Sigmoid colon (tissue), 7 donors: ENCODE data around the gene ASH1L. TPM values are rescaled to one million over a fixed set of nuclear protein-coding genes. Genes with fewer than 3 reads are reported as not detected.
"Not testable (repeated sequence)": the region's sequence is repeated elsewhere in the genome, so short reads cannot be mapped to it uniquely, and the experiment has no call there.

ENCODE experiments used
- DNase-seq: peaks from one replicate; pipeline ENCODE4 v3.0.0-alpha.2; 2019
- H3K27ac ChIP-seq, 4 donors: fragments of 200-600 bp; sonication (generic); one replicate each; pipeline ENCODE4 v1.5.1; 2016 to 2019; ENCODE audit warnings: mild to moderate bottlenecking in 1 of 4
- H3K27me3 ChIP-seq, 3 donors: fragments of 200-600 bp; sonication (generic); one replicate each; pipeline ENCODE4 v1.5.1; 2019; ENCODE audit warnings: mild to moderate bottlenecking in 1 of 3
- H3K36me3 ChIP-seq, 4 donors: fragments of 200-600 bp; sonication (generic); one replicate each; pipeline ENCODE4 v1.5.1; 2016 to 2019
- H3K4me1 ChIP-seq, 4 donors: fragments of 200-600 bp; sonication (generic); one replicate each; pipeline ENCODE4 v1.5.1; 2017 to 2019
- H3K4me3 ChIP-seq, 4 donors: fragments of 200-600 bp; sonication (generic); one replicate each; pipeline ENCODE4 v1.5.1; 2017 to 2019; ENCODE audit warnings: mild to moderate bottlenecking in 2 of 4, moderate library complexity in 1 of 4
- H3K9me3 ChIP-seq, 4 donors: fragments of 200-600 bp in 3 of 4; sonication (generic) in 3 of 4; one replicate each; pipeline versions ENCODE4 v1.5.1 to v1.6.1; 2013 to 2019
- CTCF ChIP-seq, 4 experiments: fragments of 450-650 bp in 3 of 4; fragments of 200-600 bp in 1 of 4; IDR thresholded peaks; one replicate each; pipeline ENCODE4 v1.5.1; 2016 to 2019; ENCODE audit warnings: antibody characterized with exemption in 4 of 4, mild to moderate bottlenecking in 3 of 4, moderate library complexity in 2 of 4
- EP300 ChIP-seq, 4 donors: sonication (generic); formaldehyde crosslinking; IDR thresholded peaks; one replicate each; pipeline ENCODE4 v1.6.1; 2017; ENCODE audit warnings: antibody characterized with exemption in 4 of 4
- POLR2A ChIP-seq, 2 donors: fragments of 450-650 bp; IDR thresholded peaks; one replicate each; pipeline ENCODE4 v1.6.1; 2016; ENCODE audit warnings: antibody characterized with exemption in 2 of 2, mild to moderate bottlenecking in 2 of 2, moderate library complexity in 2 of 2
- POLR2AphosphoS5 ChIP-seq, 4 donors: sonication (generic); formaldehyde crosslinking; IDR thresholded peaks; one replicate each; pipeline ENCODE4 v1.6.1; 2017; ENCODE audit warnings: antibody characterized with exemption in 4 of 4
- WGBS, 2 donors: extraction: QIAGEN DNeasy Blood & Tissue Kit; methylation state at CpG; one replicate each; pipeline ENCODE4 v1.1.7; 2013; 5-methylcytosine and 5-hydroxymethylcytosine counted together
- intact Hi-C: fragments of 100-400 bp; cut with DNase I; formaldehyde crosslinking; loops from one replicate; pipeline ENCODE4 v1.15.1; 2023
- polyA plus RNA-seq, 3 donors: library from polyadenylated mRNA; stranded (reverse); fragments of 200-250 nt; gene quantifications; one replicate each; pipeline ENCODE4 v1.2.3, GENCODE V29; 2013
- total RNA-seq, 4 donors: library from RNA; depleted of rRNA; stranded (reverse); fragments of >200 nt; gene quantifications; one replicate each; pipeline ENCODE4 v1.1.0, GENCODE V29; 2016
- donor health status: healthy with polysubstance abuse.
- donor health status: Bipolar disorder and iron deficiency.
- donor health status: healthy.

ASH1L gene, protein sequence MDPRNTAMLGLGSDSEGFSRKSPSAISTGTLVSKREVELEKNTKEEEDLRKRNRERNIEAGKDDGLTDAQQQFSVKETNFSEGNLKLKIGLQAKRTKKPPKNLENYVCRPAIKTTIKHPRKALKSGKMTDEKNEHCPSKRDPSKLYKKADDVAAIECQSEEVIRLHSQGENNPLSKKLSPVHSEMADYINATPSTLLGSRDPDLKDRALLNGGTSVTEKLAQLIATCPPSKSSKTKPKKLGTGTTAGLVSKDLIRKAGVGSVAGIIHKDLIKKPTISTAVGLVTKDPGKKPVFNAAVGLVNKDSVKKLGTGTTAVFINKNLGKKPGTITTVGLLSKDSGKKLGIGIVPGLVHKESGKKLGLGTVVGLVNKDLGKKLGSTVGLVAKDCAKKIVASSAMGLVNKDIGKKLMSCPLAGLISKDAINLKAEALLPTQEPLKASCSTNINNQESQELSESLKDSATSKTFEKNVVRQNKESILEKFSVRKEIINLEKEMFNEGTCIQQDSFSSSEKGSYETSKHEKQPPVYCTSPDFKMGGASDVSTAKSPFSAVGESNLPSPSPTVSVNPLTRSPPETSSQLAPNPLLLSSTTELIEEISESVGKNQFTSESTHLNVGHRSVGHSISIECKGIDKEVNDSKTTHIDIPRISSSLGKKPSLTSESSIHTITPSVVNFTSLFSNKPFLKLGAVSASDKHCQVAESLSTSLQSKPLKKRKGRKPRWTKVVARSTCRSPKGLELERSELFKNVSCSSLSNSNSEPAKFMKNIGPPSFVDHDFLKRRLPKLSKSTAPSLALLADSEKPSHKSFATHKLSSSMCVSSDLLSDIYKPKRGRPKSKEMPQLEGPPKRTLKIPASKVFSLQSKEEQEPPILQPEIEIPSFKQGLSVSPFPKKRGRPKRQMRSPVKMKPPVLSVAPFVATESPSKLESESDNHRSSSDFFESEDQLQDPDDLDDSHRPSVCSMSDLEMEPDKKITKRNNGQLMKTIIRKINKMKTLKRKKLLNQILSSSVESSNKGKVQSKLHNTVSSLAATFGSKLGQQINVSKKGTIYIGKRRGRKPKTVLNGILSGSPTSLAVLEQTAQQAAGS (N-terminal part only)
- total RNA-seq (10 to 100 TPM; 62.4 to 70.6 (median 67.5) TPM), polyA plus RNA-seq (10 to 100 TPM in 1 of 3 donors, 1 to 10 TPM in 2; 4.2 to 14.6 (median 4.4) TPM)

DNA sequence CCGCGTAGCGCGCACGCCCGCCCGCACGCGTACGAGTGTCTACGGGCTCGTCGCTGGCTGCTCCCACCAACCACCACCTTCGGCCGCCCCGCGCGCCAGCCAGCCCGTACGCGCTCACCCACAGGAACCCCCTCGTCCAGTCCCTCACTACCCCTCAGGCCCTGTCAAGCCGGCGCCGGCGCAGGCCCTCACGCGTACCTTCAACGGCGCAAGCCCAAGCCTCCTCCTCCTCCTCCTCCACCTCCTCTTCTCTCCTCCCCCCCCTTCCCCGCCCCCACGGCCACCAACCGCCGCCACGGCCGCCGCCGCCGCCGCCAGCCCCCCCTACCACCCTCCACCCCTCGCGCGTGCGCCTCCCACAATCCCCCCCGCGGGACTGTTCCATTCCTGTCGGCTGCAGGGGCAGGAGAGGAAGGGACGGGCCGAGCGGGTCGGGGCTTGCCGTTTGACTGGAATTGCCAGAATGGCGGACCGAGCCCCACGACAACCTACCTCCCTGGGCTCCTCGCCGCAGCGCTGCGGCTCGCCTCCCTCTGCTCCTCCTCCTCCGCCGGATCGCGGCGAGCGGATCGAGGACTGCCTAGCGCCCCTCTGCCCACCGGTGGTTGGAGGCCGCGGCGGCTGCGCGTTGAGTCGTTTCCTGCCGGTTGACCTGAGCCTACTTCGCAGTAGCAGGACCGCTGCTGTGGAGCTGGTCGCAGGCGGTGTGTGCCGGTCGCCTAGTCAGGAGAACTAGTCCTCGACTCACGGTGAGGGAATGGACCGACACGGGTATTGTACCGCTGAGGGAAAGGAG is at the start of gene ASH1L:
Gene ASH1L, minus strand, starts transcription at position 223 of the 796 bp plus-strand sequence. CDS start 41,284 bp downstream, outside the sequence.
- Histone ChIP-seq H3K36me3 (no peaks in the 10 kb centered on the region), H3K27ac (peak within 1 kb of the TSS; percentile 92 to 97 (median 97)), H3K9me3 (no peaks in the 10 kb centered on the region), H3K27me3 (no peaks in the 10 kb centered on the region), H3K4me1 (peaks cover 0 to 46% (median 42%) of the 10 kb centered on the region in 4 donors), H3K4me3 (peak within 1 kb of the TSS; percentile 73 to 98 (median 88))
- peak; percentile 96 for DNase-seq
- intact Hi-C loops, result no loop called here
- TF ChIP-seq POLR2AphosphoS5 (IDR thresholded peaks at IDR 0.05), result peak; percentile 96 to 98 (median 96)
- no peak for TF ChIP-seq EP300 (IDR thresholded peaks at IDR 0.05)
- TF ChIP-seq CTCF (IDR thresholded peaks at IDR 0.05), result peak in 1 of 4 experiments; percentile 18
- TF ChIP-seq POLR2A (IDR thresholded peaks at IDR 0.05), result peak; percentile 95
- 0 to 1% methylated on average over 87 of the region's 87 CpGs for WGBS, 2 donors

GRCh38 chr1:155610257-155610647 is 47.6 kb upstream of the ASH1L start:
- Histone ChIP-seq H3K4me3 (peak overlapping the region in 3 of 4 donors; percentile 54 to 66 (median 63)), H3K36me3 (peaks cover 0 to 13% (median 8%) of the 10 kb centered on the region in 4 donors), H3K27ac (peak overlapping the region in 1 of 4 donors; percentile 71)
- DNase-seq, H3K27me3 ChIP-seq, H3K9me3 ChIP-seq, H3K4me1 ChIP-seq, intact Hi-C loops: not testable (repeated sequence)
- 0% methylated on average over 5 of the region's 33 CpGs for WGBS, 2 donors

DNA sequence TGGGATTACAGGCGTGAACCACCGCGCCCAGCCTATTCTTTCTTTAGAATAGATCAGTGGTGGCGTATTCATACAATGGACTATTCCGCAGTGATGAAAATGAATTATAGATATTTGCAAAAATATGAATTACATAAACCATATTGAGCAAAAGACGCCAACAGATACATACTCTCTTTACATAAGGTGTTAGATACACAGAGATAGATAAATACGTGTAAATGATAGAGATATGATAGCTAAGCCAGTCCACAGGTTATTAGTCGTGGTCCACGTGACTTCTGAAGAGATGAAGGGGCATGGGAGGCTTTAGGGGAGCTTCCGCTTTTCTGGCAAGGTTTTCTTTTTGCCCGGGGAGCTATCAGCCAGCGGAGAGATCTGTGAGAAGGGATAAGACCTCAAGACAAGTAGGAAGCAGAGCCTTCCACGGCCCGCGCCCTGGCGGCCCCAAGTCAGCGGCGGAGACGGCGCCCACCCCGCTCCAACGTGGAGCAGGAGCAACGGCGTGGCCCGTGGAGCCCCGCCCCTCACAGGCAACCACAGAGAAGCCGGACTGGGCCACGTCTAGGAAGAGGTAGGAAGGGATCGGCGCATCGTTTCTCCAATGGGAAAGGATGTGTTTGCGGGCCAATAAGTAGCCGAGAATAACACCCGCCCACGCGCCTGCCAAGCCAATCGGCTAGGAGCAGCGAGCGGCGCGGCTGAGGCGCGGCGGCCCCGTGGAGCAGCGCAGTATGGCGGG is 47.1 kb upstream of the ASH1L start, which contains the start of gene MSTO1:
Gene MSTO1, plus strand, starts transcription at position 704 of the 742 bp plus-strand sequence. Its CDS starts 31 bp downstream, at position 735.
- TF ChIP-seq POLR2AphosphoS5 (IDR thresholded peaks at IDR 0.05), result peak in 3 of 4 donors; percentile 34 to 55 (median 42)
- TF ChIP-seq EP300 (IDR thresholded peaks at IDR 0.05), result no peak
- peak within 1 kb of the TSS; percentile 36 to 66 (median 58) for H3K4me3 ChIP-seq
- no peaks in the 10 kb centered on the region for H3K4me1 ChIP-seq
- peak within 1 kb of the TSS; percentile 65 to 81 (median 76) for H3K27ac ChIP-seq
- H3K27me3 ChIP-seq, result no peaks in the 10 kb centered on the region
- 8% methylated on average over 45 to 46 of the region's 47 CpGs for WGBS, 2 donors
- no peaks in the 10 kb centered on the region for H3K9me3 ChIP-seq
- intact Hi-C loops, result no loop called here
- peaks cover 0 to 13% (median 8%) of the 10 kb centered on the region in 4 donors for H3K36me3 ChIP-seq
- peak; percentile 99 for DNase-seq

- Histone ChIP-seq H3K27me3 (no peaks in the 10 kb centered on the region), H3K27ac (no peak overlapping the region), H3K4me3 (no peak overlapping the region), H3K36me3 (peaks cover 0 to 13% (median 8%) of the 10 kb centered on the region in 4 donors), H3K4me1 (no peaks in the 10 kb centered on the region), H3K9me3 (no peaks in the 10 kb centered on the region)
- WGBS, 2 donors, result 85 to 96% methylated on average over 9 of the region's 9 CpGs
- no peak for TF ChIP-seq EP300 (IDR thresholded peaks at IDR 0.05)
- TF ChIP-seq POLR2AphosphoS5 (IDR thresholded peaks at IDR 0.05), result no peak
- TF ChIP-seq POLR2A (IDR thresholded peaks at IDR 0.05), result no peak
- no peak for TF ChIP-seq CTCF (IDR thresholded peaks at IDR 0.05)
- DNase-seq, result peak; percentile 64
- intact Hi-C loops, result no loop called here
These were observed 46.3 kb upstream of the ASH1L start for GRCh38 chr1:155608888-155609225.
